Measurements from ENCODE around the gene P2RX1. TPM values are rescaled to one million over a fixed set of nuclear protein-coding genes. Genes with fewer than 3 reads are reported as not detected.

The P2RX1 gene
- total and polyA plus RNA-seq, 12 donors: 0.42 to 8.6 (median 1.1) TPM

DNA sequence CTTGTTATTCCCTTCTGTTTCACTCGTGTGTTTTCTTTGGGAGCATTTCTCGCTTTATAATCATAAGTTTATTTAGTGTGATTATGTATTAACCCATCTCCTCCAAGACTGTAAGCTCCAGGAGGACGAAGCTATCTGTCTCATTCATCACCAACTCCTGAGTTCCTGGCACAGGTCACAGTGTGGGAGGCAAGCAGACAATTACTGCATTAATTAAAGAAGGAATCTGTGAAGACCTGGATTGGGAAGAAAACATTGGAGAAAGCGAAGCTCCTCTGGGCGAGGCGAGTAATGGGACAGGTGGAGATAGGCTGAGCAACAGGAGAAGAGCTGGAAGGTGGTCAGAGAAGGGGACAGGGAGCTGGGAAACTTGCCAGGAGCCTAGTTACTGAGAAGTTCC lies 15.6 kb downstream of the P2RX1 start:
- 65 to 76% (median 70%) methylated on average over 6 of the region's 6 CpGs for WGBS, 4 donors
- TF ChIP-seq POLR2A (IDR thresholded peaks at IDR 0.05): no peak
- TF ChIP-seq, protein P1, sequence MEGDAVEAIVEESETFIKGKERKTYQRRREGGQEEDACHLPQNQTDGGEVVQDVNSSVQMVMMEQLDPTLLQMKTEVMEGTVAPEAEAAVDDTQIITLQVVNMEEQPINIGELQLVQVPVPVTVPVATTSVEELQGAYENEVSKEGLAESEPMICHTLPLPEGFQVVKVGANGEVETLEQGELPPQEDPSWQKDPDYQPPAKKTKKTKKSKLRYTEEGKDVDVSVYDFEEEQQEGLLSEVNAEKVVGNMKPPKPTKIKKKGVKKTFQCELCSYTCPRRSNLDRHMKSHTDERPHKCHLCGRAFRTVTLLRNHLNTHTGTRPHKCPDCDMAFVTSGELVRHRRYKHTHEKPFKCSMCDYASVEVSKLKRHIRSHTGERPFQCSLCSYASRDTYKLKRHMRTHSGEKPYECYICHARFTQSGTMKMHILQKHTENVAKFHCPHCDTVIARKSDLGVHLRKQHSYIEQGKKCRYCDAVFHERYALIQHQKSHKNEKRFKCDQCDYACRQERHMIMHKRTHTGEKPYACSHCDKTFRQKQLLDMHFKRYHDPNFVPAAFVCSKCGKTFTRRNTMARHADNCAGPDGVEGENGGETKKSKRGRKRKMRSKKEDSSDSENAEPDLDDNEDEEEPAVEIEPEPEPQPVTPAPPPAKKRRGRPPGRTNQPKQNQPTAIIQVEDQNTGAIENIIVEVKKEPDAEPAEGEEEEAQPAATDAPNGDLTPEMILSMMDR (IDR thresholded peaks at IDR 0.05): no peak
- Histone ChIP-seq H3K36me3 (replicated peaks in 1 of 2) (no peaks in the 10 kb centered on the region), H3K4me3 (no peak overlapping the region), H3K27me3 (no peaks in the 10 kb centered on the region), H3K9me3 (replicated peaks in 1 of 3) (no peaks in the 10 kb centered on the region), H3K27ac (no peak overlapping the region), H3K4me1 (replicated peaks in 1 of 2) (peaks cover 11 to 15% of the 10 kb centered on the region in 2 donors)
- no peak for DNase-seq
- intact Hi-C loops (cut with DNase I): no loop called here

DNA sequence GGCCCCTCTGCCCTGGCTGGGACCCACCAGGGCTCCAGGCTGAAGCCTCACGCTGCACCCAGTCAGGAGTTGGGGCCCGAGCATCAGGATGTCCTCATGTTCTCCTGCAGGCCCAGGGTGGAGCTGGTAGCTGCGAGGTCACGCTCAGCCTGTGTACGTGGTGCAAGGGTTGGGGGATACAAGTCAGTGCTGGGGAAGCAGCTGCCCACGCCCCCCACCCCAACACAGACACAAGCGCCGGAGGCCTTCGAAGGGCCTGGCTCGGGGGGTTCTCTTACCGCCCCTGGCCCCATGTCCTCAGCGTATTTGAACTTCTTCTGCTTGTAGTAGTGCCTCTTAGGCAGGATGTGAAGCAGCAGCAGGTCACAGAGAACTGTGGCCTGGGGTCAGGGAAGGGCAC lies 18.5 kb downstream of the P2RX1 start:
- intact Hi-C loops (cut with DNase I): no loop called here
- no peaks in the 10 kb centered on the region for H3K9me3 ChIP-seq (replicated peaks in 1 of 3)
- H3K4me3 ChIP-seq: no peak overlapping the region
- no peaks in the 10 kb centered on the region for H3K27me3 ChIP-seq
- no peak for DNase-seq
- no peaks in the 10 kb centered on the region for H3K36me3 ChIP-seq (replicated peaks in 1 of 2)
- H3K4me1 ChIP-seq (replicated peaks in 1 of 2): peaks cover 31 to 35% of the 10 kb centered on the region in 2 donors
- WGBS, 4 donors: 92 to 100% (median 96%) methylated on average over 2 to 12 of the region's 12 CpGs
- no peak for TF ChIP-seq POLR2A (IDR thresholded peaks at IDR 0.05)
- TF ChIP-seq, protein P1 (IDR thresholded peaks at IDR 0.05): no peak
- H3K27ac ChIP-seq: no peak overlapping the region

DNA sequence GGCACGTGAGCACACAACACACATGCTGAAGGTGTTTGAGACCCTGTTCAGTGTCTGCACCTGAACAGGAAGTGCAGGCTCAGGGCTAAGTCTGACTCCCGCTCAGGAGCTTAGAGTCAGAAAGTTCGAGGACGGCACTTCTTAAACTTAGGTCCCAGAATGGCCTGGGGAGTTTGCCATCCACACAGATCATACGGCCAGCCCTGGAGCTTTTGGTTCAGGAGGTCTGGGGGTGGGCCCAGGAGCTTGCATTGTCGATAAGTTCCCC lies 19.4 kb downstream of the P2RX1 start:
- TF ChIP-seq, protein P1 (IDR thresholded peaks at IDR 0.05): no peak
- no peak for TF ChIP-seq POLR2A (IDR thresholded peaks at IDR 0.05)

DNA sequence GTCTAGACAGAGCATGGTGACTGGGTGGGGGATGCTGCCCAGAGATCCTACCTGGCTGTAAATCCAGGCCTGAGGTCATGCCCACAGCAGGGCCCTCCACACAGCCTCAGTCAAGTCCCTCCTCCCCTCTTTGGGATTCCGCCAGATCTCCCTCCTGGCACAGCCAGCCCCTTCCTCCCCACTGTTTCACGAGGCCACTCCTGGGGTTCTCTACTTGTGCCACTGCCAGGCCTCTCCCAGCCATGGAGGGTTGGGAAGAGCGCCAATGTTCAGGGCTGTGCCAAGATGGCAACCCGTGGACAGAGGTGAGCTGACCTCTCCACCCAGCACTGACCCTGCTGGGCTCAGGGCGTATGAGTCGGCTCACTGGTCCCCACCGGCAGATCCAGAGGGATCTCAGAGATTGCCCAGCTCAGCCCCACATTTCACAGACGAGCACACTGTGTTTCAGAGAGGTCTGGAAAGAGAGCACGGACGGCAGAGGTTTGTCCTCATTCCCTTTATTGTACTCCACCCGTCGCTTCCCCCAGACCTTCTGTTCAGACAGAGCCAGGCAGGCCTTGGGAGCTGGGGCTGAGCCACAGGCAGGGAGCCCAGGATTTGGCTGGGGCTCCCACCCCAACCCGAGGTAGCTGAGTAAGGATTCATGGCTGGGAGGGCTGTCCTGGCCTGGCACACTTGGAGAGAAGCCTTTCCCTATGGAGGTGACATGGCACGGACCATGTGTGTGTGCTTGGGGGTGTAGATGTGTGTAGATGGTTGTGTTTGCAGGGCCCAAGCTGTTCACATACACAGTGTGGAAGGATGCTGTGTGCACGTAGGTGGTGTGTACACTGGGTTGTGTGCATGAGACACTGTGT lies 19.9 kb downstream of the P2RX1 start:
- Histone ChIP-seq H3K27me3 (no peaks in the 10 kb centered on the region), H3K4me1 (replicated peaks in 1 of 2) (peaks cover 37 to 43% of the 10 kb centered on the region in 2 donors), H3K36me3 (replicated peaks in 1 of 2) (no peaks in the 10 kb centered on the region), H3K4me3 (no peak overlapping the region), H3K9me3 (replicated peaks in 1 of 3) (no peaks in the 10 kb centered on the region), H3K27ac (peak overlapping the region in 3 of 5 donors; percentile 11 to 56 (median 48))
- no peak for TF ChIP-seq POLR2A (IDR thresholded peaks at IDR 0.05)
- TF ChIP-seq, protein P1 (IDR thresholded peaks at IDR 0.05): no peak
- WGBS, 4 donors: 46 to 57% (median 56%) methylated on average over 4 to 15 of the region's 15 CpGs
- intact Hi-C loops (cut with DNase I): no loop called here
- peak in 5 of 7 donors; percentile 41 to 63 (median 50) for DNase-seq

More for the DNA sequence above, 19.4 kb downstream of the P2RX1 start:
- H3K4me1 ChIP-seq (replicated peaks in 1 of 2): peaks cover 31 to 37% of the 10 kb centered on the region in 2 donors
- H3K27ac ChIP-seq: peak overlapping the region in 1 of 5 donors; percentile 56
- no peak overlapping the region for H3K4me3 ChIP-seq
- no peak for DNase-seq
- 88 to 97% (median 95%) methylated on average over 5 to 6 of the region's 6 CpGs for WGBS, 4 donors
- H3K9me3 ChIP-seq (replicated peaks in 1 of 3): no peaks in the 10 kb centered on the region
- H3K27me3 ChIP-seq: no peaks in the 10 kb centered on the region
- intact Hi-C loops (cut with DNase I): no loop called here
- H3K36me3 ChIP-seq (replicated peaks in 1 of 2): no peaks in the 10 kb centered on the region
